Glomerular visceral epithelial cell (primary cell): ENCODE measurements around the gene MAST4.
"Not testable (repeated sequence)": the region's sequence is repeated elsewhere in the genome, so short reads cannot be mapped to it uniquely, and the experiment has no call there.

Experiments
- DNase-seq: peaks from one replicate; pipeline ENCODE4 v3.0.0-alpha.2; 2016; ENCODE audit errors: extremely low spot score

Gene MAST4

GRCh38 chr5:66646570-66646969 lies 50.4 kb downstream of the MAST4 start:
- no peak for DNase-seq

DNA sequence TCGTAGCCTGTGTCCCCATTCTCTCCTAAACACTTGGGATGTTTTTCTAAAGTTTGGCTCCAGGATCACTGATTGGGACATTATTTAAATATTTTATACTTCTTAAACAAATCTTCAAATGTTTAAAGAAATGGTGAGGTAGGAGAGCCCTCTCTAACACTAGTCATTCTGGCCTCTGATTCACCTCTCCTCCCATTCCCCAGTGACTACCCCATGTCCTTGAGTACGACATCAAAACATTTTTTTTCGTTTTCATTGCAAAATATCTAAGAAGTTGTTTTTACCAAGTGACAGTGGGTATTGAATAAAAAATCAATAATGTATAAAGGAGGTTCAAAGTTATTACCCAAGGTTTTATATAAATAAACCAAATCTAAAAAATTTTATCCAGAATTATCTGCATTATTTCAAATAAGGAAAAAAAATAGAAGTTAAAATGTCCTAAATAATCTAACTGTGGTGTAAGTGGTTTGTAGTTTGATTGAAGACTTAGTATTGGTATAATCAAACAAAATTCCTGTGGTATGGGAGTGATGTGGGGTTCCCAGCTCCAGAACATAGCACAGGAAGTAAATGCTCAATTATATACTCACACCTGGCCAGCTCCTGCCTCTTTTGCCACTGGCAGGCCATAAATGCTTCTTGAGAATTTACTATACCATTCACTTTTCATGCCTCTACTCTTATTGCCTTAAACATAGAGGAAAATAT lies 51.1 kb downstream of the MAST4 start:
- no peak for DNase-seq

- DNase-seq, result no peak
These were observed 56.6 kb downstream of the MAST4 start for GRCh38 chr5:66652818-66653217.

- DNase-seq, result no peak
These were observed 57.1 kb downstream of the MAST4 start for GRCh38 chr5:66653325-66653724.

DNA sequence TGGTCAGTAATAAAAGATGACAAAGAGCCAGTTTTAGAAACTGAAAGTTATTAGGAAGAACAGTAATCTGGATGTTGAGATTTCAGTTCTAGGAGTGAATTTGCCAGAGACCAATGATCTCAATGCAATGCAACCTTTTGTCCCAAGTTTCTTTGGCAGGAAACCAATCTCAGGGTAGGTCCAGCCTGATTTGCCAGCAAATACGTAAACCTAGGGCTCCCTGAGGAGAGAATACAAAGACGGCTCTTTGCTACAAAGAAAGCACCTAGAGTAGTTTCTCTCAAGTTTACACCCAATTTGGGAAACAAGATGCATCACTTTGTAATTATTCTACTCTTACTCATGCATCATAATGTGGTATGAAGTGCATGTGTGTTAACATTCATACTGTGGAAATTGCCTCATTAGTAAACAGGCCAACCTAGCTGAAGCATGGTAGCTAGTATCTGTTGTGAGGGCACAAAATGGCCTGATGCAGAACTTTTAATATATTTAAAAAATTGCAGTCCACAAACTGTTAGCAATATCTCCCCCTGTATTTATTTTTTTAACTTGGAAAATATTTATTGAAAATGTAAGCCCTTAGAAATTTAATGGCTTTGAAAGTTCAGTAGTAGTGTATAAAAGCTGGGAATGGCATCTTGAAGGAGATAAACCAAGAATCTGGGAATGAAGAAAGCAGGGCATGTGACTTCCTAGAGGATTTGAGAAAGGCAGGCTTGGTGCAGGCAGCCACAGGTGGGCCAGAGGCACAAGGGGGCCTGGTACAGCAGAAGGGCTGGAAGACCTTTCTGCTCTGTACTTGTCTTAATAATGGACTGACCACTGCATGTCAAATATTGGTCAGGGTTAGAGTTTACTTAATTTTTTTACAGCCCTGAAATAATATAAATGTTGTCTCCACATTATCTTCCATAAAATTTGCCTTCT lies 59.5 kb downstream of the MAST4 start:
- no peak for DNase-seq

GRCh38 chr5:66658516-66658915 lies 62.3 kb downstream of the MAST4 start:
- DNase-seq, result no peak

- no peak for DNase-seq
These were observed 63.6 kb downstream of the MAST4 start for GRCh38 chr5:66659780-66660179.

DNA sequence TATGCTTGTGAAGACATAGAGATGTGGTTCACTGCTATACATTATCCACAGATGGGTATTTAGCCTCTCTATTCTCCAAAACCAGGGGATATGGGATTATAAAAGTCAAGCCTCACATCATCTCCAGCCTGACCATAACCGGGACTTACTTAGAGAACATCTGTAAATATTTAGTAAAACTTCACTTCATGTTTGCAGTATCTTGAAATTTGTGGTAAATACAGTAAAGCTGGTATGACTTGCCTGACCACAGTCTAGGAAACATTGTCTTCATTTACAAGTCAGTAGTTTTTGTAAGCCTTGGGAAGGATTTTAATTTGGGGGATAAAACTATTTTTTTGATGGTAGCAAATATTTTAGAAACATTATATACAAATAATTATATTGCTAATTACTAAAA lies 64.2 kb downstream of the MAST4 start:
- DNase-seq, result no peak

GRCh38 chr5:66661149-66661548 lies 65.0 kb downstream of the MAST4 start:
- DNase-seq, result no peak

GRCh38 chr5:66666778-66667177 lies 70.6 kb downstream of the MAST4 start:
- DNase-seq, result no peak

DNA sequence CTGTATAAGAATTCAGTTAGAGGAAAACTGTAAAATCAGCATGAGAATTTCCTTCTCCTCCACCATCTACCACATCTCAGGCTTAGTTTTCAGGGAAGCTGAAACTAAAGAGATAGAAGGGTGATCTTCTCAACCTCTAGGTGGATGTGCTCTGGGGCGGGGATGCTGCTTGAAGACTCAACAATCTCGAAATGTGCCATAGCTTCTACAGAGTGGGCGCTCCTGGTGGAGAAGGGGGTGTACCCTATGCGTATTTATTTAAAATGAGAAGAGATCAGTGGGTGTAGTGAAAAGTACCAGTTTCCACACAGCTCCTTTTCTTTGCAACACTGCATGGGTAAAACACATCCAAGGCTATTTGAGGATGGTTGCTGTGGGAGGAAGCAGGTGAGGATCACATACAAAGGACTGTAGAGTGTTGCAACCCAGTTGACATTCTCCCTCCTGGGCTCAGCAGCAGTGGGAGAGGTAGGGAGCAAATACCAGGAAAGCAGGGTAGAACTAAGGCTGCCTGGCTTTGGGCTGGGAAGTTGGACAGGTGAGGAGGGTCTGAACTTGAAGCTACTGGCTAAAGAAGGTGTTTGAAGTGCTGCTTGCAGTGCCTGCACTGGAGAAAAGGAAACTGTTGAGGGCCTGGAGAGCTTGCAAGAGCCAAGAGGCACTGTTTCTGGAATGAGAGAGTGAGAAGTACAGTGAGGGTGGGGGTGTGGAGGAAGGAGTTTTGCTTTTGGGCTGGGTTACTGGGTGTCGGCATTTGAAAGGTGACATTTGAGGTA lies 73.1 kb downstream of the MAST4 start:
- DNase-seq, result no peak

GRCh38 chr5:66669862-66670195 lies 73.6 kb downstream of the MAST4 start:
- no peak for DNase-seq

GRCh38 chr5:66671305-66671704 lies 75.1 kb downstream of the MAST4 start:
- no peak for DNase-seq

- no peak for DNase-seq
These were observed 78.6 kb downstream of the MAST4 start for GRCh38 chr5:66674802-66675201.

- DNase-seq, result no peak
These were observed 79.2 kb downstream of the MAST4 start for GRCh38 chr5:66675406-66675805.

DNA sequence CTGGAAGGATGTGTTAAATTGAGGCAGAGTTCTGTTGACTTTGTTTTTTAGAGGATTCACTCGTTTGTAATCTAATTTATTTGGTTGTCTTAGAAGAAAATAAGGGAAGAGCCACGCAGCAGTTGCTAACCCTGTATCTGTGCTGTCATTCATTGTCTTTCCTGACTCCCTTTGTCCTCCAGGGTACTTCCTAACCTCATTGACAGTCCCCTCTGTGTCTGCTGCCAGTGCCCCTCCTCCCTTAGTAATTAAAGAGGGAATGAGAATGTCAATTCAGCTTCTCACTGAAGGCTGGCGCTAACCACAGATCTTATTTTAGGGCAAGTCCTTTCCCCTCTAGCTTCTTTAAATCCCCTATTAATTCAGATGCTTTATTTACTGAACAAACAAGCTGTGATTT lies 84.0 kb downstream of the MAST4 start:
- DNase-seq, result no peak

DNA sequence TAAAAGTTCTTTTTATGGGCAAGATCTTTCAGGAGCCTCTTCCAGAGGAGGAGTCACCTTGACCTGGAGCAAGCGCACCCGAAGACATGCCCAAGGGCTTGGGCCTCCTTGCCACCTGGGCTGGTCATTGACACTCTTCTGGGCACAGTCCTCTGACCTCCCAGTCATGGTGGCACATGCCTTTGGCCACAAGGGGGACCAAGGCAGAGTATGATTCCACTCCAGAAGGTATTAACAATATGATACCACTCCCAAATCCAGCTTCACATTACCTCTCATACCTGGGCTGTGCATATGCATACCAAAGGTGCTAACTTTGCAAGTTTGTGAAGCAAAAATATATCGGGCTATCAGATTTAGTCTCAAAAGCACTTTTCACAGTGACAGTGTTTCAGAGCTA lies 84.6 kb downstream of the MAST4 start:
- no peak for DNase-seq

DNA sequence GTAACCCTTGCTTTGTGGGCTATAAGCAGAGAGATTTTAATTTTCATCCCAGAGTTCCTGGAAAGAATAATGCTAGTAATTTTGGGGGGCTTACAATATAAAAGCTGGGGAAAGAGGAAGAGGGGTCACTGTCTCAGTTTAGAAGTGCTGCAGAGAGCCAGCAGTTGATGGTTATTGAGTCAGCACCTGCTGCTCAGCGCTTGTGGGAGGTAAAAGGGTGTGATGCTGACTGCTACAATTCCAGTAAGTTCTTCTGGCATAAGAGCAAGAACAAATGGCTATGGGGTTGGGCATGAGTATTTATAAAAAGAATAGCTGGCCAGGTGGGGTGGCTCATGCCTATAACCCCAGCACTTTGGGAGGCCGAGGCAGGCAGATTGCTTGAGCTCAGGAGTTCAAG lies 88.5 kb downstream of the MAST4 start:
- DNase-seq, result no peak

- DNase-seq, result no peak
These were observed 93.5 kb downstream of the MAST4 start for GRCh38 chr5:66689522-66690220.

DNA sequence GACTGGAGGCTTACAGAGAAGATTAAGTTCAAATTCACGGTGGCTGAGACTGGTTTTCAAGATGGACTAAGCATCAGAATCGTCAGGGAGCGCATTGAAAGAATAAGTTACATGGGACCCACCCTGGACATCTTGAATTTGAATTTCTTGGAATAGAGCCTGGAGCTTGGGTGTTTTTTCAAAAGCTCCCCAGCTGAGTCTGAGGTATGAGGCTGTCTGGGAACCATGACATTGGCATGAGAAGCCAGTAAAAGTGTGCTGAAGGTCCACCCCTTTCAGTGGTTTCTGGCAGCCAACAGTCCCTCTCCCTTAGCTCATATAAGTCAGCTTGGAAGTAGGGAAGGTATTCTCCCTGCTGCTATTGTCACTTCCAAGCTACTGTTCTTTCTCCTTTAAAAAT lies 97.8 kb downstream of the MAST4 start:
- no peak for DNase-seq

DNA sequence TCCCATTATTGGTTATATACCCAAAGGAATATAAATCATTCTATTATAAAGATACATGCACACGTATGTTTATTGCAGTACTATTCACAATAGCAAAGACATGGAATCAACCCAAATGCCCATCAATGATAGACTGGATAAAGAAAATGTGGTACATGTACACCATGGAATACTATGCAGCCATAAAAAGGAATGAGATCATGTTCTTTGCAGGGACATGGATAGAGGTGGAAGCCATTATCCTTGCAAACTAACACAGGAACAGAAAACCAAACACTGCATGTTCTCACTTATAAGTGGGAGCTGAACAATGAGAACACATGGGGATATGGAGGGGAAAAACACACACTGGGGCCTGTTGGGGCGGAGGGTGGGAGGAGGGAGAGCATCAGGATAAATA lies 99.6 kb downstream of the MAST4 start:
- not testable (repeated sequence) for DNase-seq
